Upper lobe of left lung (tissue), 6 donors: Measurements from ENCODE around the gene LRBA. TPM values are rescaled to one million over a fixed set of nuclear protein-coding genes. Genes with fewer than 3 reads are reported as not detected.

Source experiments
- ATAC-seq, 2 donors: fragments of 200-7000 bp; cut with Tn5 transposase; one replicate each; pipeline ENCODE4 v1.9.1; 2022; ENCODE audit warnings: mild to moderate bottlenecking in 2 of 2, moderate library complexity in 2 of 2; ENCODE audit not compliant: low FRiP score in 2 of 2
- DNase-seq, 2 donors: peaks; one replicate each; pipeline ENCODE4 v3.0.0-alpha.2; 2019 to 2020
- H3K27ac ChIP-seq, 4 donors: fragments of 200-600 bp; sonication (generic); one replicate each; pipeline ENCODE4 v1.5.1; 2016 to 2019
- H3K27me3 ChIP-seq, 4 donors: fragments of 200-600 bp; sonication (generic); one replicate each; pipeline ENCODE4 v1.5.1; 2017 to 2019
- H3K36me3 ChIP-seq, 4 donors: fragments of 200-600 bp; sonication (generic); one replicate each; pipeline ENCODE4 v1.5.1; 2016 to 2019
- H3K4me1 ChIP-seq, 4 donors: fragments of 200-600 bp; sonication (generic); one replicate each; pipeline ENCODE4 v1.5.1; 2018 to 2019
- H3K4me3 ChIP-seq, 4 donors: fragments of 200-600 bp; sonication (generic); one replicate each; pipeline ENCODE4 v1.5.1; 2017 to 2019; ENCODE audit warnings: mild to moderate bottlenecking in 2 of 4, moderate library complexity in 1 of 4
- H3K9me3 ChIP-seq, 4 donors: fragments of 200-600 bp; sonication (generic); one replicate each; pipeline ENCODE4 v1.5.1; 2018 to 2019
- CTCF ChIP-seq, 6 experiments: fragments of 450-650 bp in 4 of 6; fragments of 200-600 bp in 2 of 6; sonication (generic) in 2 of 6; IDR thresholded peaks; one replicate each; pipeline ENCODE4 v1.5.1; 2016 to 2019; ENCODE audit warnings: antibody characterized with exemption in 6 of 6
- EP300 ChIP-seq, 4 donors: sonication (generic); formaldehyde crosslinking; IDR thresholded peaks; one replicate each; pipeline ENCODE4 v1.5.1; 2017; ENCODE audit warnings: antibody characterized with exemption in 4 of 4, control low read depth in 2 of 4
- POLR2A ChIP-seq, 4 donors: fragments of 450-650 bp; IDR thresholded peaks; one replicate each; pipeline ENCODE4 v1.5.1; 2016 to 2017; ENCODE audit warnings: antibody characterized with exemption in 4 of 4, mild to moderate bottlenecking in 2 of 4
- POLR2AphosphoS5 ChIP-seq, 2 donors: sonication (generic); formaldehyde crosslinking; IDR thresholded peaks; one replicate each; pipeline ENCODE4 v1.5.1; 2017; ENCODE audit warnings: antibody characterized with exemption in 2 of 2
- WGBS, 2 donors: methylation state at CpG; one replicate each; pipeline ENCODE4 v1.1.5; 2017 to 2018; 5-methylcytosine and 5-hydroxymethylcytosine counted together
- total RNA-seq, 6 donors: library from RNA; depleted of rRNA in 4 of 6; stranded (reverse); fragments of >200 nt in 4 of 6; gene quantifications; one replicate each; pipeline versions ENCODE4 v1.1.0 to v1.2.1, GENCODE V29; 2016 to 2021
- donor health status: DM: no; HTN: no; CAD: no; lungs with moderate emphysema.
- donor health status: DM: no; HTN: yes; CAD: no; lungs with severe emphysema.

Gene LRBA
- total RNA-seq, 6 donors from 2014 or later: 34.7 to 139 (median 56.4) TPM

GRCh38 chr4:150896497-150896896 is 118.6 kb downstream of the LRBA start:
- H3K27me3 ChIP-seq: no peaks in the 10 kb centered on the region
- DNase-seq (no peak), ATAC-seq (no peak)
- peaks cover 0 to 33% (median 3%) of the 10 kb centered on the region in 4 donors for H3K36me3 ChIP-seq
- no peaks in the 10 kb centered on the region for H3K4me1 ChIP-seq
- H3K4me3 ChIP-seq: no peak overlapping the region
- H3K9me3 ChIP-seq: no peaks in the 10 kb centered on the region
- WGBS, 2 donors: 64 to 70% methylated on average over 1 of the region's 1 CpG
- no peak for TF ChIP-seq CTCF (IDR thresholded peaks at IDR 0.05)
- TF ChIP-seq EP300 (IDR thresholded peaks at IDR 0.05): no peak
- no peak for TF ChIP-seq POLR2A (IDR thresholded peaks at IDR 0.05)
- TF ChIP-seq POLR2AphosphoS5 (IDR thresholded peaks at IDR 0.05): no peak
- no peak overlapping the region for H3K27ac ChIP-seq

- DNase-seq (no peak), ATAC-seq (no peak)
- Histone ChIP-seq H3K27me3 (no peaks in the 10 kb centered on the region), H3K9me3 (no peaks in the 10 kb centered on the region), H3K36me3 (peaks cover 0 to 12% (median 0%) of the 10 kb centered on the region in 4 donors), H3K4me1 (no peaks in the 10 kb centered on the region), H3K27ac (no peak overlapping the region), H3K4me3 (no peak overlapping the region)
- no peak for TF ChIP-seq EP300 (IDR thresholded peaks at IDR 0.05)
- TF ChIP-seq POLR2AphosphoS5 (IDR thresholded peaks at IDR 0.05): no peak
- TF ChIP-seq POLR2A (IDR thresholded peaks at IDR 0.05): no peak
- TF ChIP-seq CTCF (IDR thresholded peaks at IDR 0.05): no peak
- 78 to 82% methylated on average over 2 of the region's 2 CpGs for WGBS, 2 donors
Observed at GRCh38 chr4:150890246-150890645, 124.8 kb downstream of the LRBA start.

GRCh38 chr4:150889306-150889705 is 125.8 kb downstream of the LRBA start:
- peaks cover 0 to 12% (median 0%) of the 10 kb centered on the region in 4 donors for H3K36me3 ChIP-seq
- H3K4me1 ChIP-seq: no peaks in the 10 kb centered on the region
- no peaks in the 10 kb centered on the region for H3K9me3 ChIP-seq
- TF ChIP-seq EP300 (IDR thresholded peaks at IDR 0.05) (no peak), POLR2A (IDR thresholded peaks at IDR 0.05) (no peak), CTCF (IDR thresholded peaks at IDR 0.05) (no peak), POLR2AphosphoS5 (IDR thresholded peaks at IDR 0.05) (no peak)
- 96 to 98% methylated on average over 4 of the region's 4 CpGs for WGBS, 2 donors
- H3K27ac ChIP-seq: no peak overlapping the region
- ATAC-seq: no peak
- no peak overlapping the region for H3K4me3 ChIP-seq
- DNase-seq: no peak
- H3K27me3 ChIP-seq: no peaks in the 10 kb centered on the region

- ATAC-seq (no peak), DNase-seq (no peak)
- Histone ChIP-seq H3K9me3 (no peaks in the 10 kb centered on the region), H3K4me3 (no peak overlapping the region), H3K4me1 (no peaks in the 10 kb centered on the region), H3K36me3 (peaks cover 0 to 12% (median 0%) of the 10 kb centered on the region in 4 donors), H3K27me3 (no peaks in the 10 kb centered on the region), H3K27ac (no peak overlapping the region)
- no peak for TF ChIP-seq POLR2A (IDR thresholded peaks at IDR 0.05)
- TF ChIP-seq POLR2AphosphoS5 (IDR thresholded peaks at IDR 0.05): no peak
- no peak for TF ChIP-seq EP300 (IDR thresholded peaks at IDR 0.05)
- no peak for TF ChIP-seq CTCF (IDR thresholded peaks at IDR 0.05)
Observed at GRCh38 chr4:150888625-150889024, 126.5 kb downstream of the LRBA start.

- 0% methylated on average over 1 of the region's 1 CpG for WGBS, 2 donors
- H3K27me3 ChIP-seq: no peaks in the 10 kb centered on the region
- H3K9me3 ChIP-seq: no peaks in the 10 kb centered on the region
- no peak overlapping the region for H3K27ac ChIP-seq
- ATAC-seq (no peak), DNase-seq (no peak)
- TF ChIP-seq CTCF (IDR thresholded peaks at IDR 0.05) (no peak), POLR2AphosphoS5 (IDR thresholded peaks at IDR 0.05) (no peak), POLR2A (IDR thresholded peaks at IDR 0.05) (no peak), EP300 (IDR thresholded peaks at IDR 0.05) (no peak)
- peaks cover 0 to 12% (median 0%) of the 10 kb centered on the region in 4 donors for H3K36me3 ChIP-seq
- H3K4me3 ChIP-seq: no peak overlapping the region
- H3K4me1 ChIP-seq: no peaks in the 10 kb centered on the region
Observed at GRCh38 chr4:150888217-150888616, 126.9 kb downstream of the LRBA start.
